Nephron (organoid): Measurements from ENCODE around the gene FAAH2.
A peak's percentile ranks its signal among the peaks of the same experiment; 100 is the strongest.

Experiments
- H3K27ac Mint-ChIP-seq, 3 experiments: 2 replicates each; pipeline ENCODE4 v1.8.0; 2020; ENCODE audit warnings: mixed read lengths in 3 of 3, mild to moderate bottlenecking in 2 of 3, moderate library complexity in 1 of 3
- H3K27me3 Mint-ChIP-seq: 2 replicates; pipeline ENCODE4 v1.8.0; 2021; ENCODE audit warnings: low read depth, mild to moderate bottlenecking, moderate library complexity, mixed read lengths
- H3K36me3 Mint-ChIP-seq: 2 replicates; pipeline ENCODE4 v1.8.0; 2020; ENCODE audit warnings: low read depth, mixed read lengths
- H3K4me1 Mint-ChIP-seq: 2 replicates; pipeline ENCODE4 v1.8.0; 2020; ENCODE audit warnings: mixed read lengths
- H3K4me3 Mint-ChIP-seq, 3 experiments: 2 replicates each; pipeline ENCODE4 v1.8.0; 2020; ENCODE audit warnings: mild to moderate bottlenecking in 3 of 3, mixed read lengths in 3 of 3, moderate library complexity in 2 of 3
- H3K9me3 Mint-ChIP-seq: 2 replicates; pipeline ENCODE4 v1.8.0; 2020; ENCODE audit warnings: mixed read lengths
- TF ChIP-seq, protein P1 (sequence below), 3 experiments: fragments of 200-600 bp; sonication (generic); IDR thresholded peaks; one replicate each; pipeline ENCODE4 v1.5.0; 2021; ENCODE audit warnings: antibody characterized with exemption in 3 of 3; ENCODE audit not compliant: unreplicated experiment in 3 of 3

The FAAH2 gene, protein sequence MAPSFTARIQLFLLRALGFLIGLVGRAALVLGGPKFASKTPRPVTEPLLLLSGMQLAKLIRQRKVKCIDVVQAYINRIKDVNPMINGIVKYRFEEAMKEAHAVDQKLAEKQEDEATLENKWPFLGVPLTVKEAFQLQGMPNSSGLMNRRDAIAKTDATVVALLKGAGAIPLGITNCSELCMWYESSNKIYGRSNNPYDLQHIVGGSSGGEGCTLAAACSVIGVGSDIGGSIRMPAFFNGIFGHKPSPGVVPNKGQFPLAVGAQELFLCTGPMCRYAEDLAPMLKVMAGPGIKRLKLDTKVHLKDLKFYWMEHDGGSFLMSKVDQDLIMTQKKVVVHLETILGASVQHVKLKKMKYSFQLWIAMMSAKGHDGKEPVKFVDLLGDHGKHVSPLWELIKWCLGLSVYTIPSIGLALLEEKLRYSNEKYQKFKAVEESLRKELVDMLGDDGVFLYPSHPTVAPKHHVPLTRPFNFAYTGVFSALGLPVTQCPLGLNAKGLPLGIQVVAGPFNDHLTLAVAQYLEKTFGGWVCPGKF

DNA sequence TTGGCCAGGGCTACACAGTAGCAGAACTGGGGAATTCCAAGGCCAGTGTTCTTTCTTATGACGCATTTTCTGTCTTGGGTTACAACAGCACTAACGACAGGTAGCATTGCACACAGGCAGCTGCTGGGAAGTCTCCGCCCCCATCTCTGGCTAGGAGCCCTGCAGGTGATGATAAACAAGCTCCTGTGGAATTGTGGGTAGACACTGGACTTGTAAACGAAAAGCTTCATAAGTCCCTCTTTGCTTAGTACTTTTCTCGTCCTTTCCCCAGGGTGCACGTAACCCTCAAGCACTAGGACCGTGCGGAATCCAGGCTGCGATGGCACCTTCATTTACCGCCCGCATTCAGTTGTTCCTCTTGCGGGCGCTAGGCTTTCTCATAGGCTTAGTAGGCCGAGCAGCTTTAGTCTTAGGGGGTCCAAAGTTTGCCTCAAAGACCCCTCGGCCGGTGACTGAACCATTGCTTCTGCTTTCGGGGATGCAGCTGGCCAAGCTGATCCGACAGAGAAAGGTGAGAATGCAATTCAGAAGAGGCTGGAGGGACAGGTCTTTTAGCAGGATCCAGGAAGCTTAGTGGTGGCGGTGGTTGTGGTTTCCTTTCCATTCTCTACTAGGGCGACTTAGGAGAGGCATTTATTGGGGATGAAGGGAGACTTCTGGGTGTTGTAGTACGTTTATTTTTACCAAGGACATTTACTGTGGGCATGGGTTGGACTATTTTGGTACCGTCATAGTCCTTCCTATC is at the start of gene FAAH2:
Gene FAAH2, plus strand, starts transcription at position 200 of the 745 bp plus-strand sequence. Its CDS starts 120 bp downstream, at position 320.
- H3K4me3 Mint-ChIP-seq = peak within 1 kb of the TSS; percentile 86 to 87 (median 87)
- H3K27me3 Mint-ChIP-seq = no peaks in the 10 kb centered on the region
- no peaks in the 10 kb centered on the region for H3K36me3 Mint-ChIP-seq
- H3K9me3 Mint-ChIP-seq = peaks cover 13% of the 10 kb centered on the region
- peak within 1 kb of the TSS; percentile 80 to 90 (median 88) for H3K27ac Mint-ChIP-seq
- TF ChIP-seq, protein P1, sequence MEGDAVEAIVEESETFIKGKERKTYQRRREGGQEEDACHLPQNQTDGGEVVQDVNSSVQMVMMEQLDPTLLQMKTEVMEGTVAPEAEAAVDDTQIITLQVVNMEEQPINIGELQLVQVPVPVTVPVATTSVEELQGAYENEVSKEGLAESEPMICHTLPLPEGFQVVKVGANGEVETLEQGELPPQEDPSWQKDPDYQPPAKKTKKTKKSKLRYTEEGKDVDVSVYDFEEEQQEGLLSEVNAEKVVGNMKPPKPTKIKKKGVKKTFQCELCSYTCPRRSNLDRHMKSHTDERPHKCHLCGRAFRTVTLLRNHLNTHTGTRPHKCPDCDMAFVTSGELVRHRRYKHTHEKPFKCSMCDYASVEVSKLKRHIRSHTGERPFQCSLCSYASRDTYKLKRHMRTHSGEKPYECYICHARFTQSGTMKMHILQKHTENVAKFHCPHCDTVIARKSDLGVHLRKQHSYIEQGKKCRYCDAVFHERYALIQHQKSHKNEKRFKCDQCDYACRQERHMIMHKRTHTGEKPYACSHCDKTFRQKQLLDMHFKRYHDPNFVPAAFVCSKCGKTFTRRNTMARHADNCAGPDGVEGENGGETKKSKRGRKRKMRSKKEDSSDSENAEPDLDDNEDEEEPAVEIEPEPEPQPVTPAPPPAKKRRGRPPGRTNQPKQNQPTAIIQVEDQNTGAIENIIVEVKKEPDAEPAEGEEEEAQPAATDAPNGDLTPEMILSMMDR (IDR thresholded peaks at IDR 0.05; ENCODE audit: unreplicated experiment in 3 of 3) = no peak
- H3K4me1 Mint-ChIP-seq = no peaks in the 10 kb centered on the region

DNA sequence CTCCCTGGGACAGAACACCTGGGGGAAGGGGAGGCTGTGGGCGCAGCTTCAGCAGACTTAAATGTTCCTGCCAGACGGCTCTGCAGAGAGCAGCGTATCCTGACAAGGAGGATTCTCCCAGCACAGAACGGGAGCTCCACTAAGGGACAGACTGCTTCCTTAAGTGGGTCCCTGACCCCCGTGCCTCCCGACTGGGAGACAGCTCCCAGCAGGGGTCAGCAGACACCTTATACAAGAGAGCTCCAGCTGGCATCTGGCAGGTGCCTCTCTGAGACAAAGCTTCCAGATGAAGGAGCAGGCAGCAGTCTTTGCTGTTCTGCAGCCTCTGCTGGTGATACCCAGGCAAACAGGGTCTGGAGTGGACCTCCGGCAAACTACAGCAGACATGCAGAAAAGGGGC is 44.5 kb upstream of the FAAH2 start:
- peaks cover 40% of the 10 kb centered on the region for H3K9me3 Mint-ChIP-seq
- peaks cover 21% of the 10 kb centered on the region for H3K36me3 Mint-ChIP-seq
- H3K4me1 Mint-ChIP-seq = no peaks in the 10 kb centered on the region
- no peak overlapping the region for H3K27ac Mint-ChIP-seq
- no peak overlapping the region for H3K4me3 Mint-ChIP-seq
- no peaks in the 10 kb centered on the region for H3K27me3 Mint-ChIP-seq
- TF ChIP-seq, protein P1 (IDR thresholded peaks at IDR 0.05; ENCODE audit: unreplicated experiment in 3 of 3) = no peak

DNA sequence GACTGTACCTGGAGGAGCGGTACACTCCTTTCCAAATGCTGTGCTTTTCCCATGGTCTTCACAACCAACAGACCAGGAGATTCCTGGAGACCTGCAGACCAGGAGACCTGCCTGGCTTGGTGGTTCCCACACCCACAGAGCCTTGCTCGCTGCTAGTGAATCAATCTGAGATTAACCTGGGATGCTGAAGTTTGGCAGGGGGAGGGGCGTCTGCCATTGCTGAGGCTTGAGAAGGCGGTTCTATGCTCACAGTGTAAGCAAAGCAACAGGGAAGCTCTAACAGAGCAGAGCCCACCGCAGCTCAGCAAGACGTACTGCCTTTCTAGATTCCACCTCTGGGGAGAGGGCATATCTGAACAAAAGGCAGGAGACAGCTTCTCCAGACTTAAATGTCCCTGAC is 34.5 kb upstream of the FAAH2 start:
- Mint-ChIP-seq H3K36me3 (peaks cover 17% of the 10 kb centered on the region), H3K27ac (no peak overlapping the region), H3K4me3 (no peak overlapping the region), H3K9me3 (peaks cover 56% of the 10 kb centered on the region), H3K4me1 (no peaks in the 10 kb centered on the region), H3K27me3 (no peaks in the 10 kb centered on the region)
- TF ChIP-seq, protein P1 (IDR thresholded peaks at IDR 0.05; ENCODE audit: unreplicated experiment in 3 of 3) = no peak

- no peaks in the 10 kb centered on the region for H3K4me1 Mint-ChIP-seq
- no peak overlapping the region for H3K4me3 Mint-ChIP-seq
- no peak overlapping the region for H3K27ac Mint-ChIP-seq
- H3K27me3 Mint-ChIP-seq = no peaks in the 10 kb centered on the region
- H3K9me3 Mint-ChIP-seq = peaks cover 41% of the 10 kb centered on the region
- H3K36me3 Mint-ChIP-seq = peaks cover 4% of the 10 kb centered on the region
- TF ChIP-seq, protein P1 (IDR thresholded peaks at IDR 0.05; ENCODE audit: unreplicated experiment in 3 of 3) = no peak
Measured at GRCh38 chrX:57265126-57265525, 21.4 kb upstream of the FAAH2 start.

DNA sequence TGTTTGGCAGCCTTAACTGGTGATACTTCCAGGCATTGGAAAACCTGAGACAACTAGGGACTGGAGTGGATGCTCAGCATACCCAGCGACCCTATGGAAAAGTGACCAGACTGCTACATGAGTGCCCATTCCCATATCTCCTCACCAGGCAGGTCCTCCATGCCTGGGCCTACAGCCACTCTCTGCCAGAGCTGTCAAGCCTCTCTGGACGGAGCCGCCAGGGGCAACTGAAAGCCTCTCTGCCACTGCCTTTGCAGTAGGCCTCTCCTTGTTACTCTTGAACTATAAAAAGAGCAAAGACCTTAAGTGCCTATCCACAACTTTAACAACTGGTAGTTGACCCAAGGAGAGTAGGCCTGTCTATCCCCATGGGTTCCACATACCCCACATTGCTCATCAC is 20.2 kb upstream of the FAAH2 start:
- Mint-ChIP-seq H3K27ac (no peak overlapping the region), H3K9me3 (peaks cover 39% of the 10 kb centered on the region), H3K27me3 (no peaks in the 10 kb centered on the region), H3K36me3 (peaks cover 4% of the 10 kb centered on the region), H3K4me1 (no peaks in the 10 kb centered on the region), H3K4me3 (no peak overlapping the region)
- TF ChIP-seq, protein P1 (IDR thresholded peaks at IDR 0.05; ENCODE audit: unreplicated experiment in 3 of 3) = no peak
